Hepatocyte (in vitro differentiated cells): ENCODE data around the gene ERBB4.

ENCODE experiments used
- EZH2 ChIP-seq: fragments of 200-600 bp; sonication (generic); IDR thresholded peaks from 2 replicates; pipeline ENCODE4 v1.6.1; 2016; ENCODE audit warnings: antibody characterized with exemption, mild to moderate bottlenecking, borderline replicate concordance
- TF ChIP-seq, protein P1 (sequence below): fragments of 200-600 bp; sonication (generic); IDR thresholded peaks from 2 replicates; pipeline ENCODE4 v1.5.1; 2016; ENCODE audit warnings: antibody characterized with exemption, mild to moderate bottlenecking; ENCODE audit not compliant: poor library complexity

DNA sequence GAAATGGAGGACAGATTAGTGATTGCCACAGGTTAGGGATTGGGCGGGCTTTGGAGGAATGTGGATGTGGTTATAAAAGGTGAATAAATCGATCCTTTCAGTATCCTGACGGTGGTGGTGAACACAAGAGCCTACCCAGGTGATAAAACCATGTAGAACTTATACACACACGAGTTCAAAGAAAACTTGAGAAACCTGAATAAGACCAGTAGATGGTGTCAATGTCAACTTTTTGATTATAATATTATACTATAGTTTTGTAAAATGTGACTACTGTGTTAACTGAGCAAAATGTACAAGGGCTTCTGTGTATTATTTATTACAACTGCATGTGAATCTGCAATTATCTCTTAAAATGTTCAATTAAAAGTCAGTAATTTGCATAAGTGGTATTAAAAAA, 136.3 kb downstream of the ERBB4 start:
- TF ChIP-seq, protein P1, sequence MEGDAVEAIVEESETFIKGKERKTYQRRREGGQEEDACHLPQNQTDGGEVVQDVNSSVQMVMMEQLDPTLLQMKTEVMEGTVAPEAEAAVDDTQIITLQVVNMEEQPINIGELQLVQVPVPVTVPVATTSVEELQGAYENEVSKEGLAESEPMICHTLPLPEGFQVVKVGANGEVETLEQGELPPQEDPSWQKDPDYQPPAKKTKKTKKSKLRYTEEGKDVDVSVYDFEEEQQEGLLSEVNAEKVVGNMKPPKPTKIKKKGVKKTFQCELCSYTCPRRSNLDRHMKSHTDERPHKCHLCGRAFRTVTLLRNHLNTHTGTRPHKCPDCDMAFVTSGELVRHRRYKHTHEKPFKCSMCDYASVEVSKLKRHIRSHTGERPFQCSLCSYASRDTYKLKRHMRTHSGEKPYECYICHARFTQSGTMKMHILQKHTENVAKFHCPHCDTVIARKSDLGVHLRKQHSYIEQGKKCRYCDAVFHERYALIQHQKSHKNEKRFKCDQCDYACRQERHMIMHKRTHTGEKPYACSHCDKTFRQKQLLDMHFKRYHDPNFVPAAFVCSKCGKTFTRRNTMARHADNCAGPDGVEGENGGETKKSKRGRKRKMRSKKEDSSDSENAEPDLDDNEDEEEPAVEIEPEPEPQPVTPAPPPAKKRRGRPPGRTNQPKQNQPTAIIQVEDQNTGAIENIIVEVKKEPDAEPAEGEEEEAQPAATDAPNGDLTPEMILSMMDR: no peak
- no peak for TF ChIP-seq EZH2
